GM21529 (cell line): Measurements from ENCODE around the gene NLRC3.

Source experiments
- ATAC-seq: cut with Tn5 transposase; IDR thresholded peaks from one replicate; pipeline ENCODE4 v1.9.1; 2021; ENCODE audit not compliant: unreplicated experiment

NLRC3 gene

GRCh38 chr16:3597676-3598075 is 20.5 kb upstream of the NLRC3 start:
- ATAC-seq, result no peak

- ATAC-seq, result no peak
These were observed 20.0 kb upstream of the NLRC3 start for GRCh38 chr16:3597226-3597625.

- ATAC-seq, result no peak
These were observed 19.1 kb upstream of the NLRC3 start for GRCh38 chr16:3596101-3596861.

- ATAC-seq, result no peak
These were observed 18.4 kb upstream of the NLRC3 start for GRCh38 chr16:3595521-3596021.

DNA sequence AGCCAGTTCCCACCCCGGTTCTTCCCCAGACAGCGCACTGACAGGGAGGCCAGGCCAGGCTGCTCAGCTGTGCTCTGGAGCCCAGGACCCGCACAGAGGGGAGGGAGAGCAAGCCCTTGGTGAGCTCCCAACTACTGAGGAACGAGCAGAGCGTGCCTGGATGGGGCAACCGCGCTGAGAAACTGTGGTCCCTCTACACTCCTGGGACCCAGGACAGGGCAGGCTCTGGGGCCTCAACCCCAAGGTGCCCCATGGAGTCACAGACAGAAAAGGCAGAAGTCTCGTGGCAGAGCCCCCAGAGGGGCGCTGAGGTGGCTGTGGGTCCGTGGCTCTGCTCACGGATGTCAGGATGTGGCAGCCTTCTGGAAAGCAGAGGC is 17.9 kb upstream of the NLRC3 start:
- no peak for ATAC-seq

DNA sequence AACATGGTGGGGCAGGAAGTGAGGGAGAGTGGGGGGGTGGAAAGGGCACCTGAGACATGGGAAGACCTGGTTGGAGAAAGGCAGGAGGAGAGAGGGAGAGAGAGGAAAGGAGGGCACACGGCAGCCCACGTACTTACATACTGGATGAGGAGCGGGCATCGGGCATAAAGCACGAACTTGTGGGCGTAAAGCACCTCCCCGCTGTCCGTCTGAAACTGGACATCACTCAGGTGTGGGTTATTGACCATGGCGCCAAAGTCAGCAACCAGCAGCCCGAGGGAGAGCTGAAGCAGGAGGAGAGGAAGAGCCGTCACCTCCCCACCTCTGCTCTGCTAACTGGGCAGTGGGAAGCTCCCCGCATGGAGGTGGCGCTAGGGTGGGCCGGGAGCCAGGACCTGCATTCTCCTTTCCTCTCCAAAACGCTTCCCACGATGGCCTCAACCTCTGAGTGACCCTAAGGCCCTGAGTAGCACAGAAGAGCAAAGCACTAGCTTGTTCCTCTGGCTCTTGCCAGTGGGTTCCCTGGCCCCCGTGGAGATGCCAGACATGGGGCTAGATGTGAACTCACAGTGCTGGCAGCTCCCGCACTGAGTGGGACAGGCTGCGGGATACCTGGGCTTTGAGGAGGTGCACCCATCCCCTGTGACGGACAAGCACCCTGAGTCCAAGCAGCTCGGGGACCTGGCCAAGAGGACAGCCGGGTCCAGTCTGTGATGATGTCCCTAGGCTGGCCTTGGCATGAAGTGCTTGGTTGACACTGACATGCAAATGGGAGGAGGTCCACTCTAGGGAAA is 17.3 kb upstream of the NLRC3 start:
- no peak for ATAC-seq

- no peak for ATAC-seq
These were observed 15.4 kb upstream of the NLRC3 start for GRCh38 chr16:3592559-3592958.

DNA sequence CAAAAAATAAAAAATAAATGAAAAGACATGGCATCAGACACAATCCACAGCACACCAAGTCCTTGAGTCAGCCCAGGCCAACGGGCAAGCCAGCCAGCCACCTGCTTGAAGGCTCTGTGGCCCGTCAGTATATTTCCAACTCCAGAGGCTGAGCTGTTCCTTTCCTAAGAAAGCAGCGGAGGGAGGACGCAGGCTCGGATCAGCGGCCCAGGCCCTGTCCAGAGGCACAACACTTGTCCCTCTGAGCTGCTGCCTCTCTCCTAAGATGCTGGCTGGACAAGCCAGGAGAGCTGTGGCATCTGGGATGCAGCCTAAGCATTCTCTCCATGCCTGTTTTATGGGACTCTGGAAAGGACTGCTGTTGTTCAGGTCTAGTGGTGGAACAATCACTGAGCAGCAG is 14.8 kb upstream of the NLRC3 start:
- no peak for ATAC-seq

GRCh38 chr16:3591436-3591803 is 14.2 kb upstream of the NLRC3 start:
- no peak for ATAC-seq

DNA sequence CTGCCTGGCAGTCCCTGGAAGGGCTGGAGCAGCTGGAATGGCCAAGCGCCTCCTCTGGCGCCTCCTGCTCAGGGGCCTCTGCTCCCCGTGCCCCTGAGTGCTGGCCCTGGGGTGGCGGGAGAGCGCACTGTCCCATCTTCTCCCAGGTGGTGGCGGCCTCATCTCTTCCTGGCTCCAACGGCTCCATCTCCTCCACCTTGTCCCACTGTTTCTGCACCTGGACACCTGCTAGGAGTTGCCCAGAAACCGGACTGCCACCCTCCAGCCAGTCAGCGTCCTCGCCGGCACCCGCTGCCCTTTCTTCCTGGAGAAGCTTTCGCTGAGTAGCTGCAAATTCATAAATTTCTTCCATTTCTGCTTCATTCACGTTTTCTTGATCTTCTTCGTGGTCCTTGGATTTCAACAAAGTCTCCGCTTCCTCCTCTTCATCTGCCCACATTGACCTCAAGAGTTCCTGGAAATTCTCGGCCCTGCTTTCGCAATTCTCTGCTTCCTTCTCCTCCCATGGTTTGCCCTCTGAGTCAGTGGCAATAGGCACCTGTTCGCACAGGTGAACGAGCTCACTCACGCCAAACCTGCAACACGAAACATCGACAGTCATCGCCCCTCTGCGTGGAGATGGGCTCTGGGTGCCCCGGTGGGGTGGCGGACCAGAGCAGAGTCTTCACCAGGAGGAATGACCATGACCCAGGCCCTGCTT is 13.7 kb upstream of the NLRC3 start:
- ATAC-seq, result no peak

DNA sequence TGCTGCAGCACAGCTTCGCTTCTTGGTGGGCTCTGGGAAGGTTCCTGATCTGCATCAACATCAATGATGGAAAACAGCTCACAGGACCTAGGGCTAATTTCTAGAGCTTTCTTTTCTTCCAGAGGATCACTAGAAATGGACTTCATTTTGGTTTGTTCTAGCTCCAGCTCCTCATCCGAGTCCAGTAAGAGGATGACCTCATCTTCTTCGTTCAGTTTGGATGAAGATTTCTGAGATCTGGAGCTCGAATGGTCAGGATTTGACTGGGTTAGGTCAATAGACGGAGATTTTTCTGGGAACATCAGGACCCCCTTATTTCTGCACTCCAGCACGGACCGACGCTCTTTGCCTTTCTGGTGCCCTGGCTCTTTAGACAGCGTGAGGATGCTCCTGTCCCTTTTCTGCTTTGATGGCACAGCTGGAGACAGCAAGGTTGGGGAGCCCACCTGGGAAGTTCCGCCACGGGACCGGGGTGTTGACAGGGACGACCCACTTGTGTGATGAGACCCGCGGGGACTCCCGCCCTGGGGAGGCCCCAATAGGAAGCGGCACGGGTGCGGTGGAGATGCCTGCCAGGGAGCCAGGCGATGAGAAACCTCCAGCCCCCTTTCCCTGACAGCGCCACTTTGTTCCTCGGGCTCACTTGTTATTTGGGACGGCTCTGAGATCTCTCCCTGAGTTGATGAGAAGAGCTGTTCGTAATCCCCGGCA is 12.9 kb upstream of the NLRC3 start:
- ATAC-seq, result no peak

DNA sequence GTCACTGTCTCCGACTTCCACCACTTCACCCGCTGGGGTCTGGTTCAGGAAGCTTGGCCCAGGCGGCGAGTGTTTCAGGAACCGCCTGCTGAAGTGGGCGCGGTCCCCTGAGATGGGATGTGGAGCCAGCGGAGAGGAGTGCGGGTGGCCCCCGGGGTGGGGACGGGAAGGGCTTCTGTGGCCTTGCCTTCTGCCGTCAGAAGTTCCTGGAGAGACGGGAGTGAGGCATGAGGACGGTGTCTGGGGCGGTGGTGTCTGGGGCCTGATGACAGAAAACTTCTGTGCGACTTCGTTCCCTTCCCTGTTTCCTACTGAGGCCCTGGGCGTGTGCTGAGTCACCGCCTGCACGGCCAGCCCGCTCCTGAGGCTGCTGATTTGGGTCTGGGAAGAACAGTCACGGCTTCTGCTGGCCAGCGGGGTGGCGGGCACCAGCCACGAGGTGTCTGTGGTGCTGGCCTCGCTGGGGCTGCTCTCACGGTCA is 12.3 kb upstream of the NLRC3 start:
- no peak for ATAC-seq

GRCh38 chr16:3589001-3589400 is 11.8 kb upstream of the NLRC3 start:
- no peak for ATAC-seq

DNA sequence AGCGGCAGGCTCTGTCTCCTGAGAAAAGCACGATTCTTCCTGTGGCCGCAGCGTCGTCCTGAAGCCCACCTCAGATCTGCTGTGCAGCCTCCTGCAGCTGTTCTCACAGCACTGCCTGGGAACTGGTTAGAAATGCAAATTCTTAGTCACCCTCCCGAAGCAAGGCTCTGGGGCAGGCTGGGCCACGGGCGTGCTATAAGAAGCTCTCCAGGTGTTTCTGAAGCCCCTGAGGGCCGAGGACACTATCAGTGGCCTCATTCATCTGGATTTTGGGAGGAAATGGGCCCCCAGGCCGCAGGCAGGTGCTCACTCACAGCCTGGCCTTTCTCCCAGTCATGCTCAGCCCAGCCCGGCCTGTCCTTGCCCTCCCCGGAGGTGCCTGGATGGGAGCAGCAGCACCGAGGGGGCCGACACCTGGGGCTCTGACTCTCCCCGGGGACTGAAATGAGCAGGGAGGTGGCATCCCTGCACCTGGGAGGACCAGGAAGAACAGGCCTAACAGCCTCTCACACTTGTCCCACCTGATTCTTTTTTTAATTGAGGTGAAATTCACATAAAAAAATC is 10.4 kb upstream of the NLRC3 start:
- ATAC-seq, result peak; percentile 58

DNA sequence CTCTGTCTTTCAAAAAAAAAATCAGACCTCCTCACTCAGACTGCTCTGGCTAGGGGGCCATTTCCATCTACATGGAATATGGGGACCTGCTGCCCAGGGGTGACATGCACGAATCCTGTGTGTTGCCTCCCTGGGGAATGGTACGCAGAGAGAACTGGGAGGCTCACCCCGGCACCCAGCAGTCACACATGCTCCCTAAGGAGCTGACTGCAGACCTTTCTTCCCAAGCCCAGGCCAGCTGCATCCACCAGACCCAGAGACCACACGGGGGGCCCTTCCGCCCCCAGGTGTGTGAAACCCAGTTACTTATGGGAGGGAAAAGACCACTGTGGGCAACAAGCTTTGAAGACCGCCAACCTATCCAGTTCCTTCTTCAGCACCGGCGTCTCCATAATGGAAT is 7.2 kb upstream of the NLRC3 start:
- no peak for ATAC-seq

DNA sequence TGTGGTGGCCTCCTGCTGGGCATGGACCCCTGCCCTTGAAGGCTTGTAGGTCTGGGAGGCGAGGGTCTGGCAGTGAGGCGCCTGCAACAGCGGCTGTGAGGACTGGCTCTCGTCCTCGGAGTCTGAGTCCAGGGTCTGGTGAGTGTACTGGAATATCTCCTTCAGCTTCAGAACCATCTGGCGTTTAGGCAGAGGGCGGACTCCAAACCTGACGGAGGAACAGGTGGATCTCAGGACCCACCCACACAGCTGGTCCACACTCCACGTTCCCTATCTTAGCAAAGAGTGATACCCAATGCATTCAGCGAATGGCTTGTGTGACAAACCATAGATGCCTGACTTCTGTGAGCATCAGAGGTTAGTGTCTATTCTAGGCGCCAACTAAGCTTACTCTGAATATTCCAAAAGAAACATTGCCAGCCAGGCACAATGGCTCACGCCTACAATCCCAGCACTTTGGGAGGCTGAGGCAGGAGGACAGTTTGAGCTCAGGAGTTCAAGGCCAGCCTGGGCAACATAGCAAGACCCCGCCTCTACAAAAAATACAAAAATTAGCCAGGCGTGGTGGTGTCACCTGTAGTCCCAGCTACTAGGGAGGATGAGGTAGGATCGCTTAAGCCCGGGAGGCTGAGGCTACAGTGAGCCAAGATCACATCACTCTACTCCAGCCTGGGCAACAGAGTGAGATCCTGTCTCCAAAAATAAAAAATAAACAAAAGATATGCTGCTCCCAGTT is 6.3 kb upstream of the NLRC3 start:
- no peak for ATAC-seq

- no peak for ATAC-seq
These were observed 5.3 kb upstream of the NLRC3 start for GRCh38 chr16:3582276-3583165.

DNA sequence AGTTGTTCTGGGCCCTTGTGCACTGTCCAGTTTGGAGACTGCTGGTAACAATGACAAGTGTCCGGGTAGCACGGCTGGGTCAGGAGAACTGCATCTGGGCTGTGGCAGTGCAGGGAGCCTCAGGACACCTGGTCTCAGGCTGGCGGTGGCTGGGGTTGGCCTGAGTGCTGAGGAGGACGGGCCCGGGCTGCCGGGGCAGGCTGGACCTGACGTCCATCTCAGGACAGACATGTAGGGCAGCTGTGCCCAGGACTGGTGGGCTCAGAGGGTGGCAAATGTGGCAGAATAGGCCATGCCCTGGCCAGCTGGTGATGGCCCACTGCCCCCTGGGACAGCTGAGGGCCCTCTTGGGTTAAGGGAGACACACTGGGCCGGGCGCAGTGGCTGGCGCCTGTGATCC is 4.2 kb upstream of the NLRC3 start:
- ATAC-seq, result no peak

GRCh38 chr16:3580686-3581085 is 3.5 kb upstream of the NLRC3 start:
- no peak for ATAC-seq
